ENCODE results near the gene TES. TPM values are rescaled to one million over a fixed set of nuclear protein-coding genes. Genes with fewer than 3 reads are reported as not detected.

Gene TES
- total RNA-seq, 1 donor = 99.2 TPM

GRCh38 chr7:116257156-116257555 lies 46.8 kb downstream of the TES start:
- DNase-seq (ENCODE audit: insufficient read length, low spot score, missing footprints) = no peak
- Histone ChIP-seq H3K4me2 (ENCODE audit: insufficient read depth, low read length) (no peak overlapping the region), H3K79me2 (ENCODE audit: insufficient read depth, low read length) (no peaks in the 10 kb centered on the region), H3K4me3 (ENCODE audit: insufficient read depth, low read length) (no peak overlapping the region), H3K9me3 (ENCODE audit: low read depth, low read length) (no peaks in the 10 kb centered on the region), H3K27ac (ENCODE audit: low read depth, low read length) (no peak overlapping the region), H2AFZ (ENCODE audit: low read length) (no peak overlapping the region), H3K27me3 (ENCODE audit: insufficient read depth, low read length) (no peaks in the 10 kb centered on the region), H4K20me1 (ENCODE audit: insufficient read depth, low read length) (no peaks in the 10 kb centered on the region), H3K4me1 (ENCODE audit: insufficient read depth, low read length) (peaks cover 18% of the 10 kb centered on the region), H3K36me3 (ENCODE audit: insufficient read depth, low read length) (peaks cover 12% of the 10 kb centered on the region)
- TF ChIP-seq CTCF (IDR thresholded peaks at IDR 0.05; ENCODE audit: extremely low read depth, low read depth, low read length) = no peak

- peaks cover 3% of the 10 kb centered on the region for H3K36me3 ChIP-seq (ENCODE audit: insufficient read depth, low read length)
- H3K9me3 ChIP-seq (ENCODE audit: low read depth, low read length) = no peaks in the 10 kb centered on the region
- H3K4me3 ChIP-seq (ENCODE audit: insufficient read depth, low read length) = no peak overlapping the region
- H3K4me2 ChIP-seq (ENCODE audit: insufficient read depth, low read length) = peak overlapping the region; percentile 8
- peak overlapping the region; percentile 66 for H3K27ac ChIP-seq (ENCODE audit: low read depth, low read length)
- DNase-seq (ENCODE audit: insufficient read length, low spot score, missing footprints) = no peak
- no peaks in the 10 kb centered on the region for H4K20me1 ChIP-seq (ENCODE audit: insufficient read depth, low read length)
- peak; percentile 76 for TF ChIP-seq CTCF (IDR thresholded peaks at IDR 0.05; ENCODE audit: extremely low read depth, low read depth, low read length)
- H3K4me1 ChIP-seq (ENCODE audit: insufficient read depth, low read length) = peaks cover 18% of the 10 kb centered on the region
- H2AFZ ChIP-seq (ENCODE audit: low read length) = no peak overlapping the region
- H3K79me2 ChIP-seq (ENCODE audit: insufficient read depth, low read length) = no peaks in the 10 kb centered on the region
- no peaks in the 10 kb centered on the region for H3K27me3 ChIP-seq (ENCODE audit: insufficient read depth, low read length)
Measured at GRCh38 chr7:116258734-116259133, 48.4 kb downstream of the TES start.

GRCh38 chr7:116259156-116259870 lies 49.0 kb downstream of the TES start:
- H3K4me3 ChIP-seq (ENCODE audit: insufficient read depth, low read length) = no peak overlapping the region
- H3K79me2 ChIP-seq (ENCODE audit: insufficient read depth, low read length) = no peaks in the 10 kb centered on the region
- no peak for TF ChIP-seq CTCF (IDR thresholded peaks at IDR 0.05; ENCODE audit: extremely low read depth, low read depth, low read length)
- H2AFZ ChIP-seq (ENCODE audit: low read length) = no peak overlapping the region
- H3K4me2 ChIP-seq (ENCODE audit: insufficient read depth, low read length) = peak overlapping the region; percentile 32
- H3K4me1 ChIP-seq (ENCODE audit: insufficient read depth, low read length) = peaks cover 18% of the 10 kb centered on the region
- peak overlapping the region; percentile 66 for H3K27ac ChIP-seq (ENCODE audit: low read depth, low read length)
- no peaks in the 10 kb centered on the region for H3K9me3 ChIP-seq (ENCODE audit: low read depth, low read length)
- DNase-seq (ENCODE audit: insufficient read length, low spot score, missing footprints) = no peak
- H3K36me3 ChIP-seq (ENCODE audit: insufficient read depth, low read length) = peaks cover 3% of the 10 kb centered on the region
- no peaks in the 10 kb centered on the region for H3K27me3 ChIP-seq (ENCODE audit: insufficient read depth, low read length)
- H4K20me1 ChIP-seq (ENCODE audit: insufficient read depth, low read length) = no peaks in the 10 kb centered on the region

- peak; percentile 45 for DNase-seq (ENCODE audit: insufficient read length, low spot score, missing footprints)
- Histone ChIP-seq H3K27me3 (ENCODE audit: insufficient read depth, low read length) (no peaks in the 10 kb centered on the region), H4K20me1 (ENCODE audit: insufficient read depth, low read length) (no peaks in the 10 kb centered on the region), H3K9me3 (ENCODE audit: low read depth, low read length) (no peaks in the 10 kb centered on the region), H3K79me2 (ENCODE audit: insufficient read depth, low read length) (no peaks in the 10 kb centered on the region), H3K4me1 (ENCODE audit: insufficient read depth, low read length) (peaks cover 18% of the 10 kb centered on the region), H2AFZ (ENCODE audit: low read length) (no peak overlapping the region), H3K4me2 (ENCODE audit: insufficient read depth, low read length) (peak overlapping the region; percentile 32), H3K36me3 (ENCODE audit: insufficient read depth, low read length) (peaks cover 3% of the 10 kb centered on the region), H3K4me3 (ENCODE audit: insufficient read depth, low read length) (no peak overlapping the region), H3K27ac (ENCODE audit: low read depth, low read length) (peak overlapping the region; percentile 66)
- no peak for TF ChIP-seq CTCF (IDR thresholded peaks at IDR 0.05; ENCODE audit: extremely low read depth, low read depth, low read length)
Measured at GRCh38 chr7:116259871-116260440, 49.6 kb downstream of the TES start.

Data from osteoblast (primary cell).